ENCODE data around the gene GPC3.

DNA sequence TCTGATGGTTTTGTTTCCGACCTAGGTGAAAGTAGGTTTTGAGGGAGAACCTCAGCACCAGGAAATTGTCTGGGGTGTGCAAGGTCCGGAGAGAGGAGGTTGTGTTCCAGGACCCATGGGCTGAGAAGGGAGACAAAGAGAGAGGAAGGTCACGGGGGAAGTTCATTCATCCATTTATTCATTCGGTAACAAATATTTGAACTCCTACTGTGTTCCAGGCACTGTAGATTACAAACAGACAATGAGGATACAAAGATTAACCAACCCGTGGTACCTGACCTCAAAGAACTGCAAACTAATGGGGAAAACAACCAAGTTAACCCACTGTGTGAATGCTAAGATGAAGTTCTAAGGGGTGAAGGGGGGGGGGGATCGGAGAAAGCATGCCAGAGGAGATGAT is 1.8 kb upstream of the GPC3 start:
- TF ChIP-seq, protein P1, sequence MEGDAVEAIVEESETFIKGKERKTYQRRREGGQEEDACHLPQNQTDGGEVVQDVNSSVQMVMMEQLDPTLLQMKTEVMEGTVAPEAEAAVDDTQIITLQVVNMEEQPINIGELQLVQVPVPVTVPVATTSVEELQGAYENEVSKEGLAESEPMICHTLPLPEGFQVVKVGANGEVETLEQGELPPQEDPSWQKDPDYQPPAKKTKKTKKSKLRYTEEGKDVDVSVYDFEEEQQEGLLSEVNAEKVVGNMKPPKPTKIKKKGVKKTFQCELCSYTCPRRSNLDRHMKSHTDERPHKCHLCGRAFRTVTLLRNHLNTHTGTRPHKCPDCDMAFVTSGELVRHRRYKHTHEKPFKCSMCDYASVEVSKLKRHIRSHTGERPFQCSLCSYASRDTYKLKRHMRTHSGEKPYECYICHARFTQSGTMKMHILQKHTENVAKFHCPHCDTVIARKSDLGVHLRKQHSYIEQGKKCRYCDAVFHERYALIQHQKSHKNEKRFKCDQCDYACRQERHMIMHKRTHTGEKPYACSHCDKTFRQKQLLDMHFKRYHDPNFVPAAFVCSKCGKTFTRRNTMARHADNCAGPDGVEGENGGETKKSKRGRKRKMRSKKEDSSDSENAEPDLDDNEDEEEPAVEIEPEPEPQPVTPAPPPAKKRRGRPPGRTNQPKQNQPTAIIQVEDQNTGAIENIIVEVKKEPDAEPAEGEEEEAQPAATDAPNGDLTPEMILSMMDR (conservative IDR thresholded peaks at IDR 0.05 in 1 of 2, IDR thresholded peaks at IDR 0.05 in 1 of 2; ENCODE audit: extremely low read depth in 1 of 2, insufficient read depth in 1 of 2, low read depth in 1 of 2, low read length in 2 of 2) = no peak
- TF ChIP-seq EZH2 (IDR thresholded peaks at IDR 0.05; ENCODE audit: borderline replicate concordance, low read length) = no peak
